Activated gamma-delta T cell treated with Interleukin-2 at 50 U/mL for 16 hours (primary cell): ENCODE data around the gene SLAMF8.

ENCODE experiments used
- DNase-seq: peaks from one replicate; pipeline ENCODE4 v3.0.0-alpha.2; 2020

Gene SLAMF8

DNA sequence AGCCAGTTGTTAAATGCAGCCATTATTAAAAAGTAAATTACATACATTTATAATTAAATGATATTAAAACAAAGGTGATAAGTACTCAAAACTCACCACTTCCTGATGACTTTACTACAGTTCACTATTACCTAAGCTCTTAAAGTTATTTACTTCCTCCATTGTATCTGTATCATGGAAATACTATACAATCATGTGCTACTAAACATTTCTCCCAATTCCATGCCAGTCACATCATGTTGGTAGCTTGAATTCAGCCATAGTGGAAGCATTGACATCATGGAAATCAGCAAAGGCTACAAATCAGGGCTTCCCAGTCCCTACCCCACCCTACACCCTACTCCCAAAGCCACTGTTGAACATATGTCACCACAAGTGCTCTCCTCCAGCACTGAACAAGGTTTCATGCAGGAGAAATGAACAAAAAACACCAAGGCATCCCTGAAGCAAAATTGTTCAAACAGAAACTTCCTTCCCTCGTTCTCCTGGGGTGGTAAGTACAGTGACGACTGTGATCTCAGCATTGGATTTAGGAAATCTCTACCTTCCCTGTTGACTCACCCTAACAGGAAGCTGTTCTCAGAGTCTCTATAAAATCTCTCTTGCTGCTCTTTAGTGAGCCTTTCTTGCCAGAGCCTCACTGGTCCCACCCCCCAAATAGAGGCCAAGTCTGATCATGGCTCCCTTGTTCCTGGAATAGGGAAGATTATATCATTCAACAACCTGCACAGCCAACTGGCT lies 23.1 kb downstream of the SLAMF8 start:
- DNase-seq: no peak

DNA sequence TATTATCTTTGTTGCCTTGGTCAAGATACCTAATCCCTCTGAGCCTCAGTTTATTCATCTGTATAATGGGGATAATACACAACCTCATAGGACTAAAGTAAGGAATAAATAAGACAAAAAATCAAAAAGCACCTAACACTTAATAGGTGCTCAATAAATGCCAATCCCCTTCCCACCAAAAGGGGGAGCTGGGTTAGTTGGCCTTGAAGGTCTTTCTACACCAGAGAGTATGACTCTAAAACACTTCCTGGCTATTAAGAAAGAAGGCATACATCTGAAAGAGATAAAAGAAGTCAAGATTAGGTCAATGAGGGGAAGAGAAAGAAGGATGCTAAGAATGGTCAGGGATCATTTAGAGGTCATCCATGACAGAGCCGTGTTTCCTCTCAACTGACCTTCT lies 24.7 kb downstream of the SLAMF8 start:
- DNase-seq: no peak

- no peak for DNase-seq
Observed at GRCh38 chr1:159853417-159854115, 26.9 kb downstream of the SLAMF8 start.

- DNase-seq: no peak
Observed at GRCh38 chr1:159854116-159854692, 27.5 kb downstream of the SLAMF8 start.

DNA sequence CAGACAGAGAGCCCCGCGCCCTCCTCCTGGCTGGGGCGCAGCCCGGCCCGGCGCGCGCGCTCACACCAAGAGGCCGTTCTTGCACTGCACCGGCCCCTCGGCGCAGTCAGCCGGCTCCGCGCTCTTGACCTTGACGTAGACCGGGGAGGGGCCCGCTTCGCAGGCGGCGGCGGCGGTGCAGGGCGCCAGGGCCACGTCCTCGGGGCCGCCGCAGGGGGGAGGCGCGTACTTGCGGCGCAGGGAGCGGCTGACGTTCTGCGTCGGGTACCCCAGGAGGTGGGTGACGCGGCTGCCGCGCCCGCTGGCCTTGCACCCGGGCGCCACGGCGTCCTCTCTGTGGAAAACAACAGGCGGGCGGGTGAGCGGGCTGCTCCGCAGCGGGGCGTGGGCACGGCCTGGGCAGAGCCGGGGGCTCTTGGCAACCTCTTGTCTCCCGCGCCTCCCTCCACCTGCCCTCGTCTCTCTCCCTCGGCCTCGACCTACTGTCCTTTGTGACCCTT lies 28.1 kb downstream of the SLAMF8 start:
- DNase-seq: peak; percentile 71

- no peak for DNase-seq
Observed at GRCh38 chr1:159855709-159856108, 29.0 kb downstream of the SLAMF8 start.

GRCh38 chr1:159856576-159856975 lies 29.9 kb downstream of the SLAMF8 start:
- no peak for DNase-seq

DNA sequence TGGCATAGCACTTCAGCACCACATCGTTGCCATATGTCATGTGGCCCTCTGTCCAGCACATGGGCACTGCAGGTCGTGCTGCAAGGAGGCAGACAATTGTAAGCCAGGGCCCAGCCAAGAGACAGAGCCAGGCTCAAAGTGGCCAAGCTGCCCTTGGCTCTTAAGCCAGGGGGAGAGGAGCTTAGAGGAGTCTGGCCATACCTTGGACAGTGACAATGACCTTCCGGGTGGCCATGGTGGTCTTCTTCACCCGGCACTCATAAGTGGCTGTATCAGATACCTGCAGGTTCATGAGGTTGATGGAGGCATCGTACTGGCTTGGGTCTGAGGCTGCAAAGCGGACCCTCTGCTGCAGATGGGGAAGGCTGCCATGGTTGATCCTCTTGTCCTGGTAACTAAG lies 31.2 kb downstream of the SLAMF8 start:
- no peak for DNase-seq

DNA sequence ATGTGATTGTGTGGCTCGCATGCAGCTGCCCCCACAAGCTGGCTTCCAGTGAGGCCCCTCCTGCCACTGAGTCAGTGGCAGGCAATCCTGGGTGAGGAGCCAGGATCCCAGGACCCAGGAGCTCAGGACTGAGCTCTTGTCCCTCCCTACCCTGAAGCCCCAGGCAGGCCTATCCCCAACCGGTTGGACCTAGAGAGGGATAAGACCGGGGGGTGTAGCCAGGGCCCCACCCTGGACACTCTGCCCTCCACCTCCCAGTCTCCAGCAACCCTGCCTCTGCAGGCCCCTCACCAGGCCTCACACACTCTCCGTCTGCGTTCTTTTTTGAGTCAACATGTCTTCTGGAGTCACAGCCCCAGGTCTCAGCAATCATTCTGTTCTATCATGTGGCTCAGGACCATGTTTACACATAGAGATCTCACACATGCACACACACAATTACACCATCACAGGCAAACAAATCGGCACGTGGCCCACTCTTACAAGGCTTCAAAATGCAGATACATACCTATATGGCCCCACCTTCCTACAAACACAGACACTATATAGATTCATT lies 33.2 kb downstream of the SLAMF8 start:
- DNase-seq: no peak

DNA sequence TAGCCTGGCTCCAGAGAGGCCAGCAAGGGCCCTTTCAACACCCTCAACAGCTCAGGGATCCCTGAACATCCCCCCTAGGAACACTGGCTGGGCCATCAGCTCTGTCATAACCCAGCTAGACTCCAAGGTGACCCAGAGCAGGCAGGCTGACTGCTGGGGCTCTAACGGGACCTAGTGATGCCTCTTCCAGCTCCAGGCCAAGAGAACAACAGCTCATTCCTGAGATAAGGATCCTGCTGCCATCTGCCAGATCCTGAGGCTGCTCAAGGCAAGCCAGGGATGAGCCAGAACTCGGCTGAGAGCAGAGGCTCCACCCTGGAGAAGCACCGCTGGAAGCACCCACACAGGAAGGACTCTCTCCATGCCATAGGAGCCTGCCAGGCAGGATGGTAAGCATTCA lies 33.8 kb downstream of the SLAMF8 start:
- DNase-seq: no peak

DNA sequence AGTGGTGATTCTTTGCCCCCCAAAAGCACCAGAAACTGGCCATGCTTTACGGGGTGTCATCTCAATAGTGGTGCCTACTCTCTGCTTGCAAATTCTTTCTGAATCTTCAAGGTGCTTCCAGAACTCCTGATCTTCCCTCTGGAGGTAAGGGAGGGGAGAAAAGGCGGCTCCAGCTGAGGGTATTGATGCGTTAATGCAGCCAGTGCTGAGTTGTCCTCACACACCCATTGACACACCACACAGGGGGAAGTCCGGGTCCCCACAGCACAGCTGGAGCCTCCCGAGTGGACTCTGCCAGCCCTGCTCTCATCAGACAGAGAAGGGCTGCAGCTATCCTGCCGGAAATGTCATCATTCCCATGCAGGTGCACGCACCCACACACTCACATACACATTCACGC lies 34.5 kb downstream of the SLAMF8 start:
- DNase-seq: no peak

GRCh38 chr1:159862031-159862430 lies 35.4 kb downstream of the SLAMF8 start:
- DNase-seq: no peak

DNA sequence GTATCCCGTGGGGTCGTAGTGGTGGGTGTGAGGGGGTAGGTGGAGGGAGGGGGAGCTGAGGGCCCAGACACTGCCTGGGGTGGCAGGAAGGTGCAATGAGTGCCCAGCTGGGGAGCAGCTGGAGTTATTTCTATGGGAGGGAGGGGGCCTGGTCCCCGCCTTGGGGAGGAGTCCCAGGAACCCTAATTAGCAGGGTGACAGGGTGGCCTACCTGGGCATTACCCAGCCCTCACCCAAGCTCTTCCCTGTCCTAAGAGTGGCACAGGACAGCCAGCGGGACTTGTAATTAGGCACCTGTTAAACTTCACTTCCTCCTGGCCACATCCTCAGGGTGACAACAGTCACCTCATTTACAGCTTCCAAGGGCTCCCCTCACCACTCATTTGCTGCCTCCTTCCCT lies 35.9 kb downstream of the SLAMF8 start, which contains the start of gene VSIG8:
Gene VSIG8 (minus strand): TSS at position 101 of the 400 bp plus-strand sequence. CDS start 136 bp downstream, outside the sequence.
- DNase-seq: no peak

DNA sequence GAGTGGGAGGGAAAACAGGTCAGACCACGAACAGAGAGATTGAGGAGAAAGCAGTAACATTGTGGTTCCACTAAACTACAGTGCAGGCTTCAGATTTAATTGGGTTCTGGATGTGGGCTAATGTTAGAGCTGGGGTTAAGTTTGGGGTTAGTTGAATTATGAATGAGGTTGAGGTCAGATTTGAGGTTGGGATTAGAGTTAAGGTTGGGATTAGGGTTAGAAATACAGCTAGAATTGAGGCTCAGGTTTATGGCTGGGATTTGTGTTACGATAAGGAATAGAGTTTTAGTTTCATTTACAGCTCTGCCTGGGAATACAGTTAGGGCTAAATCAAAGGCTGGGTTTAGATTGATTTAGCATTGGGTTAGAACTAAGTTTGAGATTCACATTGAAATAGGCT lies 37.6 kb downstream of the SLAMF8 start:
- DNase-seq: no peak

DNA sequence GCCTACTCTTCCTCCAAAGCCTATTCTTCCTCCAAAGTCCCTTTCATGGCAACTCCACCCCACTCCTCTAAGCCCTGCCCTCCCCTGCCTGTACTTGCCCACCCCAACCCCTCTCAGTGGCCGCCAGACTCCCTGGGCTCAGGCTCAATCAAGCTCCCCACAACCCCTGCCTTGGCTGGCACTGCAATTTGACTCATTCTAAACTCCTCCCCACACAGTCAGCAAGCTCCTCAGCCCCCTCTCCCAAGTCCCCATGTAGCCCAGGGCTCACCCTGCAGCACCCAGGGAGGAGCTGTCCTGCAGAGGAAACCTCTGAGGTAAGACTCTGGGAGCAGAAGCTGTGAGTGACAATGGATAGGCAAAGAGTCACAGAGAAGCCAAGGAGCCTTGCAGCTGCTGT lies 39.4 kb downstream of the SLAMF8 start:
- no peak for DNase-seq

DNA sequence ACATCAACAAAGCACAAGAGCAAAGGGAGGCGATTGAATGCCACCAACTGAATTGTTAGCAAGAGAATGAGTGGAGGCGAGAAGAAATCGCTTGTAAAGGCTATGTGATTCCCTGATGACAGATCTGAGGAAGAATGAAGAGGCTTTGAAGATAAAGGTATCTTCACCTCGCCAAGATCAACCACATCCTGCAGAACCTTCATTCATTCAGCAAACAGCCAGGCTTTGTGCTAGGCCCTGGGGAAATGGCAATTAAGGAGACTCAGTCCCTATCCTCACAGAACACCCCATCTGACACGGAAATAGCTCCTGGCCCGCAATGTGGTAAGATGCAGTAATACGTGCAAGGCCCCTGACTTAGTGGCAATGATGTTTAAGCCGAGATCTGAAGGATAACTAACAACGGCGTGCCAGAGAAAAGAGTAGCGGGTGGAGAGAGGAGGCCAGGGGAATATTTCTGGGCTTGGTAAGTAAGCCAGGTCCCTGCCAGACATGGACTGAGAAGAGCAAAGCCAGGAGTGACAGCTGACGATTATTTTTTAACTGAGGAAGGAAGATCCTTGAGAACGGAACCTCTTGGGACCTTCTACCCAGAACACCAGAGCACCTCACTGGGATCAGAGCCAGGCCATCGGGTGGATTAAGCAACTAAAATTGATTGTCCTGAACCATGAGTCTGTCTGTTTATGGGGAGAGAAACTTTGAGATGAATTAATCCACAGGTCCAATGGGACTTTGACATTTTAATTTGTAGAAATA lies 40.4 kb downstream of the SLAMF8 start:
- DNase-seq: no peak

DNA sequence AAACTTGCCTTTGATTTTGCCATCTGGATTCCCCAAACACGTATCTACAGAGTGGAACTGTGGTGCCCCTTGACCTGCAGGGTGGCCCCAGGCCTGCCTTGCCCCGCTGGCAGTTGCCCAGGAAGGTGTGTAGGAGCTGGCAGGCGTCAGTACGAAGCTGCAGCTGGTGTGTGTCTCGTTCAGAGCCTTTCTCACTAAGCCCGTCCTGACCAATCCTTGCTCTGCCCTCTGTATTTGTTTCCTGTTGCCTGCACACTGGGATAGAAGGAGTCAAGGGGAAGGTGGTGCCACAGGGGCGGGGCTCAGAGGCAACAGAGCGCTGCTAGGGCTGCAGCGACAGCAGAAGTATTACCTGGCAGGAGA lies 41.0 kb downstream of the SLAMF8 start:
- no peak for DNase-seq

DNA sequence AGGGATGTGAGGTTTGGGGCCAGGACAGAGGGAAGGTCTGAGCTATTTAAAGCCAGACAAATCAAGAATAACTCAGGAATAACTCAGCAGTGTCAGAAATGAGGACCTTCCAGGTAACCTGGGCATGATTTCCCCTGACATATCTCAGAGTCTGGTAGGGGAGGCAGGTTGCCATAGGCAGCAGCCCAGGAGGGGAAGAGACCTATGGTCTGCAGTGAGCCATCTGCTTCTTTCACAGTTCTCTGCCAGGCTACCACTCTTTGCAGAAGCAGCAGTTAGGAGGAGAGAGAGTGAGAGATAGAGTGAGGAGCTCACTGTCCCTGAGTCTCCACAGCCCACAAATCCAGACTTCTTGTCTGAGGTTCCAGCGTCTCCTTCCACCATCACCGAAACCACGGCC lies 42.1 kb downstream of the SLAMF8 start:
- no peak for DNase-seq

DNA sequence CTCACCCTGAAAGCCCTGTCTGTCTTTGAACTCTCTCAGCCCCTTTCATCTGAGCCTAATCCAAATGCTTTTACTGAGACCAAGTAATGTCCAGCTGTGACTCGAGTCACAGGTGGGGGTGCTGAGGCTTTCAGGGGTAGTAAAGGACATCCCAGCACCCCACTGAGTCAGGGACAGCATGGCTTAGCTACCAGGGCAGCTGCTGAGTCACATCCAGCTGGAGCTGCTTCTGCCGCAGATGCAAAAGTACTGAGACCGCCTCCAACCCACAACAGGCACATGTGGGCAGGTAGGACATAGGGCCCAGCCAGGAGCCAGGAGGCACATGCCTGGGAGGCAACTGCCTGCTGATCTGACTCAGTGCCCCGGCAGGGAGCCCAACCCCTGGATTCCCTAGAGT lies 42.5 kb downstream of the SLAMF8 start:
- no peak for DNase-seq

DNA sequence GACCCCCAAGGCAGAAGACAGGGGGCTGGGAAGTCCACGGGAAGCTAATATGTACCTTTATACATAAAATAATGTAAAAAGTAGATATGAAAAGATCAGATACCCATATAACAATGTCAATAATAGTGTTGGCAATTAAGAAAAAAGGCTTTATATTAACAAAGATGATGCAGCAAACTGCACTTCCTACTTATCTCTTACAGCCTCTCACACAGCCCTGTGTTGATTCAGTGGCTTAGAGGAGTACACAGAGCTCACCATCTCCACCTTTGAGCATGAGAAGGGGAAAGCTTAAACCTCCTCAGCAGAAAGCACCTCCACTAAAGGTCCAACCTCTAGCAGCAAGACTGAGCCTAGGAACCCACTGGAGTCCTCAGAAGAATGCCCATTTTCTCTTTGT lies 42.9 kb downstream of the SLAMF8 start:
- DNase-seq: no peak

- DNase-seq: no peak
Observed at GRCh38 chr1:159870704-159871103, 44.0 kb downstream of the SLAMF8 start.

DNA sequence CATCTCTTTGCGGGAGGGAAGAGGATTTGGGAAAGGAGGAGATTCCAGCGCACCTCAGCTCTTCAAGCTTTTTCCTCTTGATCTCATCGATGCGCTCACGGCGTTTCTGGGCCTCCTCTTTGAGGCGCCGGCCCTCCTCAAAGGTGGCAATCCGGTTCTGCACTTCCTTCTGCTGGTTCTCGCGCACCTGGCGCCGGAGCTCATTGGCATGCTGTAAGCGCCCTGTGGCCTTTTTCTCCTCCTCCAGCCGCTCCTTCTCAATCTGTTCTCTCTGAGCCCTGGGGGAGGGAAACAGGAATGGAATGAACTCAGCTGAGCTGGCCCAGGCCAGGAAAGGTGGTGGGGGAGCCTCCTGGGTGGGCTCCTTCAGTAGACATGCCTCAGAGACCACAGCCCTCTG lies 46.2 kb downstream of the SLAMF8 start:
- DNase-seq: no peak

DNA sequence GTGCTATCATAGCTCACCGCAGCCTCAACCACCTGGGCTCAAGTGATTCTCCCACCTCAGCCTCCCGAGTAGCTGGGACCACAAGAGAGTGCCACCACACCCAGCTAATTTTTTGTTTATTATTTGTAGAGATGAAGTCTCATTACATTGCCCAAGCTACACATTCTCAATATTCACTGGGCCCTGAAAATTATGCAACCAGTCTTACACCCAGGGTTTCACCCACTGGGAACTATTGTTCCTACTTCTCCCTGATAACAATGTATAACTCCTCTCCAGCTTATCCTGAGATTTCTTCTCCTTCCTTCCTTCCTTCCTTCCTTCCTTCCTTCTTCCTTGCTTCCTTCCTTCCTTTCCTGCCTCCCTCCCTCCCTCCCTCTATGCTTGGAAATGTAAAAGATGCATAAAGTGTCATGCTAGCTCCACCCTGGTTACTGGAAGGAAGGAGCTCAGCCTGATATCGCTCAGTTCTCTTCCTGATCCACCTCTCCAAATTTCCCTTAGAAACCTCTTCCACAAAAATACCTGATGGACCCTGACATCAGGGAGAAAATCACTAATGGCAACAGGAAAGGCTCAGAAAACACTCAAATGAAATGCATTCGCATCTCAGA lies 47.0 kb downstream of the SLAMF8 start:
- no peak for DNase-seq
